Measurements from ENCODE around the gene NFATC2.

The NFATC2 gene

DNA sequence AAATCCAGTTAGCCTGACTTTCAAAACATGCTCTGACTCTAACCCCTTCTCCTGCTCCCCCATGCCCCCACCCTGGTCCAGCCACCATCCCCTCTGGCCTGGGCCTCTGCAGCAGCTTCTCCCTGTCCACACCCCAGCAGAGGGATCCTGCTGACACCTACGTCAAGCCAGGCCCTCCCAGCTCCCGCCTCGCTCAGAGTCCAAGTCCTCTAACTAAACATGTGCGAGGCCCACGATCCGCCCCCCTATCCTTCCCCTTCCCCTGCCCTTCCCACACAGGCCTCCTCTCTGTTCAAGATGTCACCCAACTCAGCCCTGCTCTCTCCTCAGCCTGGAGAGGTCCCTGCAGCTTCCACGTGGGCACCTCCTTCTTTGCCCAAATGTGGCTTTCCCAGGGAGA is 33.7 kb downstream of the NFATC2 start:
- no peak for TF ChIP-seq FOXP2 (optimal IDR thresholded peaks at IDR 0.05; ENCODE audit: borderline replicate concordance, extremely low read depth, extremely low read length, insufficient read depth)
- no peak for TF ChIP-seq SIN3A (IDR thresholded peaks at IDR 0.05; ENCODE audit: borderline replicate concordance, insufficient read depth, low read length)
- TF ChIP-seq, protein P1, sequence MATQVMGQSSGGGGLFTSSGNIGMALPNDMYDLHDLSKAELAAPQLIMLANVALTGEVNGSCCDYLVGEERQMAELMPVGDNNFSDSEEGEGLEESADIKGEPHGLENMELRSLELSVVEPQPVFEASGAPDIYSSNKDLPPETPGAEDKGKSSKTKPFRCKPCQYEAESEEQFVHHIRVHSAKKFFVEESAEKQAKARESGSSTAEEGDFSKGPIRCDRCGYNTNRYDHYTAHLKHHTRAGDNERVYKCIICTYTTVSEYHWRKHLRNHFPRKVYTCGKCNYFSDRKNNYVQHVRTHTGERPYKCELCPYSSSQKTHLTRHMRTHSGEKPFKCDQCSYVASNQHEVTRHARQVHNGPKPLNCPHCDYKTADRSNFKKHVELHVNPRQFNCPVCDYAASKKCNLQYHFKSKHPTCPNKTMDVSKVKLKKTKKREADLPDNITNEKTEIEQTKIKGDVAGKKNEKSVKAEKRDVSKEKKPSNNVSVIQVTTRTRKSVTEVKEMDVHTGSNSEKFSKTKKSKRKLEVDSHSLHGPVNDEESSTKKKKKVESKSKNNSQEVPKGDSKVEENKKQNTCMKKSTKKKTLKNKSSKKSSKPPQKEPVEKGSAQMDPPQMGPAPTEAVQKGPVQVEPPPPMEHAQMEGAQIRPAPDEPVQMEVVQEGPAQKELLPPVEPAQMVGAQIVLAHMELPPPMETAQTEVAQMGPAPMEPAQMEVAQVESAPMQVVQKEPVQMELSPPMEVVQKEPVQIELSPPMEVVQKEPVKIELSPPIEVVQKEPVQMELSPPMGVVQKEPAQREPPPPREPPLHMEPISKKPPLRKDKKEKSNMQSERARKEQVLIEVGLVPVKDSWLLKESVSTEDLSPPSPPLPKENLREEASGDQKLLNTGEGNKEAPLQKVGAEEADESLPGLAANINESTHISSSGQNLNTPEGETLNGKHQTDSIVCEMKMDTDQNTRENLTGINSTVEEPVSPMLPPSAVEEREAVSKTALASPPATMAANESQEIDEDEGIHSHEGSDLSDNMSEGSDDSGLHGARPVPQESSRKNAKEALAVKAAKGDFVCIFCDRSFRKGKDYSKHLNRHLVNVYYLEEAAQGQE (IDR thresholded peaks at IDR 0.05; ENCODE audit: insufficient read depth in 1 of 2, low read depth in 2 of 2, low read length in 2 of 2) = no peak
- TF ChIP-seq POLR2AphosphoS5 (IDR thresholded peaks at IDR 0.05; ENCODE audit: low read depth, low read length) = no peak
- no peak for TF ChIP-seq TAF1 (IDR thresholded peaks at IDR 0.05; ENCODE audit: borderline replicate concordance, insufficient read depth, low read length)

DNA sequence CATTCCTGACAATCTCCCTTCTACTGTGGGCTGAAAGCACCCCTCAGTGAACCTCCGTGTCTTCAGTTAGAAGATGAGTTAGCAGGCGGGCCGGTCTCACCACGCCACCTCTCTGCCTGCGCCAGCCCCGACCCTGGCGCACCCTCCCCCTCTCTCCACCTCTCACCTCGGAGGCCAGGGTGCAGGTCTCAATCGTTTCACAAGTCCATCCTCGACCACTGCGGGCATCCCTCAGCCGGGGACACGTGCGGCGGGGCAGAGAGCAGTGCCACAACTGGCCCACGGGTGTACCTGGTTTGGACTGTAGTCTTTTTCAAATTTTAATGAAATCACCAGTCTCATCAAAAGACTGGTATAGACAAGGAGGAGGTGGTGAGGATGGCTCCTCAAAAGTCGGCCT is 34.4 kb downstream of the NFATC2 start:
- no peak for TF ChIP-seq TAF1 (IDR thresholded peaks at IDR 0.05; ENCODE audit: borderline replicate concordance, insufficient read depth, low read length)
- TF ChIP-seq, protein P1 (IDR thresholded peaks at IDR 0.05; ENCODE audit: insufficient read depth in 1 of 2, low read depth in 2 of 2, low read length in 2 of 2) = no peak
- no peak for TF ChIP-seq SIN3A (IDR thresholded peaks at IDR 0.05; ENCODE audit: borderline replicate concordance, insufficient read depth, low read length)
- no peak for TF ChIP-seq FOXP2 (optimal IDR thresholded peaks at IDR 0.05; ENCODE audit: borderline replicate concordance, extremely low read depth, extremely low read length, insufficient read depth)
- TF ChIP-seq POLR2AphosphoS5 (IDR thresholded peaks at IDR 0.05; ENCODE audit: low read depth, low read length) = no peak

DNA sequence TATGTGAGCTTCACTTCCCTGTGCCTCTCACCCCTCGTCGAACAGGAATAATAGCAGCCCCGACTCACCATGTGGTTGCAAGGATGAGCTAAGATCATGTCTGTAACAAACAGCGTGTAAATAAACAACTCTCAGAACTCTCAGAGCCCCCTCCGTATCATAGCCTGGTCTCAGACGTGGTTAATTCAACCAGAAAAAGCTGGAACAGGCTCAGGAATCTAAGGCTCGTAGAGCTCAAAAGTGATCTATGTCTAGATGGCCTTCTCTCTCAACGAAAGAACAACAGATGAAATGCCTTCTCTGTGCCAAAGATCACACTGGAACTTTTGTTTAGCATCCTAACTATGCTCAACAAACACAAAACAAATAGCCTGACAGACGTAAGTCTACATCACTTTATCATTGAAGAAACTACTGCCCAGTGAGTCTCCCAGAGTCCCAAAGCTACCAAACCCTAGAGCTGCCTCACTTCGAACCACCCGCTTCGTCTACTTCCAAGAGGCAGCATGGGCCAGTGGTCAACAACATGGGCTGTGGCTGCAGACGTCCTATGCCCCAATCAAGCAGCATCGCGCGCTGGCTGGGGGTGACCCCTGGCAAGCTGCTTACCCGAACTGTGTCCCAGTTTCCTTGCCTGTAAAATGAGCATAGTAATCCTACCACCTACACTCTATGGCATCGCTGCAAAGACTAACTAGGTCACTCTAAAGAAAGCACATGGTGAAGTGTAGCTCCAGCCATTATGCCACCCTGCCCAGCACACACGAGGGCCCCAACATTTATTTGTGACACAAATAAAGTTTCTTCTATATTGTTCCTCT is 35.1 kb downstream of the NFATC2 start:
- no peak for TF ChIP-seq FOXP2 (optimal IDR thresholded peaks at IDR 0.05; ENCODE audit: borderline replicate concordance, extremely low read depth, extremely low read length, insufficient read depth)
- TF ChIP-seq SIN3A (IDR thresholded peaks at IDR 0.05; ENCODE audit: borderline replicate concordance, insufficient read depth, low read length) = no peak
- no peak for TF ChIP-seq POLR2AphosphoS5 (IDR thresholded peaks at IDR 0.05; ENCODE audit: low read depth, low read length)
- no peak for TF ChIP-seq TAF1 (IDR thresholded peaks at IDR 0.05; ENCODE audit: borderline replicate concordance, insufficient read depth, low read length)
- TF ChIP-seq, protein P1 (IDR thresholded peaks at IDR 0.05; ENCODE audit: insufficient read depth in 1 of 2, low read depth in 2 of 2, low read length in 2 of 2) = no peak

DNA sequence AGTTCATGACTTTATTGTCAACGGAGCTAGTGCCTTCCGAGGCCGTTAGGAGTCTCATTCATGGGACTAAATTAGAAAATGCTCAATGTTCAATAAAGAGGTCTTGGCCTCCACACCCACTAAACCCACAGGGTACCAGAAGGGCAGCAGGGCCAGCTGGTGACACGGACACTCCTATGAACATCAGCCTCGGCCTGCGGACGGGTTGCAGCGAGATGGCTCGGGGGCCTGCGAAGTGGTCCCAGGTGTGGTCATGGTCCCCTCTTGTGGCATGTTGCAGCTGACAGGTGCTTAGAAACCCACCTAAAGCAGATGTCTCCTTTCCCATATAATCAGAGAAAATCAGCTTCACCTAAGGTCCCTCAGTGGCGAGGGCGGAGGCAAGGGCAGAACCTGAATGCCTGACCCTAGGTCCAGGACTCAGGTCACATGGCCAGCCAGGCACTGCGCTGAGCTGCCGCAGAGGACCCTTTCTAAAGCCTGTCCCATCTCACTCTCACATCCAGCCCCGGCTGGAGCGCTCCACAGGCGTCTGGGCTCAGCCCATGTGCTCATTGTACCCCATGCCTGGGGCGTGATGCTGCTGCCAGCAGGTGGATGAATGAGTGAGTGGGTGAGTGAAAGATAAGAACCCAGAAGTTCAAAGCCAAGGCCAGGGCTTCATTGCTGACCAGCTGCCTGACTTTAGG is 35.8 kb downstream of the NFATC2 start:
- TF ChIP-seq FOXP2 (optimal IDR thresholded peaks at IDR 0.05; ENCODE audit: borderline replicate concordance, extremely low read depth, extremely low read length, insufficient read depth) (no peak), SIN3A (IDR thresholded peaks at IDR 0.05; ENCODE audit: borderline replicate concordance, insufficient read depth, low read length) (no peak), POLR2AphosphoS5 (IDR thresholded peaks at IDR 0.05; ENCODE audit: low read depth, low read length) (no peak), TAF1 (IDR thresholded peaks at IDR 0.05; ENCODE audit: borderline replicate concordance, insufficient read depth, low read length) (no peak)
- TF ChIP-seq, protein P1 (IDR thresholded peaks at IDR 0.05; ENCODE audit: insufficient read depth in 1 of 2, low read depth in 2 of 2, low read length in 2 of 2) = no peak

All from PFSK-1 (cell line).